Breast epithelium (tissue), 4 donors: Measurements from ENCODE around the gene GAREM2. TPM values are rescaled to one million over a fixed set of nuclear protein-coding genes. Genes with fewer than 3 reads are reported as not detected.

Experiments used
- DNase-seq, 2 donors: peaks; one replicate each; pipeline ENCODE4 v3.0.0-alpha.2; 2019; ENCODE audit warnings: low spot score in 2 of 2
- H3K27ac ChIP-seq, 2 donors: fragments of 200-600 bp; sonication (generic) in 1 of 2; one replicate each; pipeline ENCODE4 v1.5.1; 2016 to 2019; ENCODE audit warnings: mild to moderate bottlenecking in 1 of 2
- H3K27me3 ChIP-seq, 2 donors: fragments of 200-600 bp; sonication (generic) in 1 of 2; one replicate each; pipeline versions ENCODE4 v1.5.1 to v1.6.0; 2017 to 2019; ENCODE audit warnings: control low read depth in 1 of 2, mild to moderate bottlenecking in 1 of 2
- H3K36me3 ChIP-seq: fragments of 200-600 bp; one replicate; pipeline ENCODE4 v1.5.1; 2019
- H3K4me1 ChIP-seq, 2 donors: fragments of 200-600 bp; sonication (generic); one replicate each; pipeline ENCODE4 v1.5.1; 2016 to 2019; ENCODE audit warnings: control low read depth in 1 of 2
- H3K4me3 ChIP-seq, 3 donors: fragments of 200-600 bp; sonication (generic); 1 replicate in 2 of 3; 2 replicates in 1 of 3; pipeline ENCODE4 v1.5.1; 2016 to 2019; ENCODE audit warnings: mild to moderate bottlenecking in 3 of 3, moderate library complexity in 2 of 3
- H3K9me3 ChIP-seq, 2 donors: fragments of 200-600 bp; sonication (generic) in 1 of 2; one replicate each; pipeline ENCODE4 v1.5.1; 2016 to 2019; ENCODE audit warnings: control low read depth in 1 of 2
- CTCF ChIP-seq, 3 donors: fragments of 450-650 bp; IDR thresholded peaks; one replicate each; pipeline ENCODE4 v1.5.1; 2016 to 2017; ENCODE audit warnings: antibody characterized with exemption in 3 of 3, mild to moderate bottlenecking in 3 of 3, moderate library complexity in 3 of 3
- POLR2A ChIP-seq: fragments of 450-650 bp; IDR thresholded peaks from one replicate; pipeline ENCODE4 v1.6.1; 2016; ENCODE audit warnings: antibody characterized with exemption, mild to moderate bottlenecking, moderate library complexity
- POLR2AphosphoS5 ChIP-seq, 3 donors: sonication (generic); formaldehyde crosslinking; IDR thresholded peaks; one replicate each; pipeline ENCODE4 v1.6.1; 2017; ENCODE audit warnings: antibody characterized with exemption in 3 of 3
- intact Hi-C: fragments of 100-400 bp; cut with DNase I; formaldehyde crosslinking; loops from one replicate; pipeline ENCODE4 v1.15.1; 2023; ENCODE audit warnings: low total_unique reads
- total RNA-seq, 3 donors: library from RNA; depleted of rRNA; stranded (reverse); fragments of >200 nt; gene quantifications; one replicate each; pipeline ENCODE4 v1.1.0, GENCODE V29; 2016

The GAREM2 gene
- total RNA-seq, 3 donors from 2014 or later, result 1.2 to 2.0 (median 1.4) TPM

GRCh38 chr2:26169226-26169625 lies 3.7 kb upstream of the GAREM2 start:
- Histone ChIP-seq H3K4me3 (no peak overlapping the region), H3K36me3 (no peaks in the 10 kb centered on the region), H3K27me3 (peaks cover 10 to 11% of the 10 kb centered on the region in 2 donors), H3K9me3 (no peaks in the 10 kb centered on the region), H3K4me1 (peaks cover 0 to 9% of the 10 kb centered on the region in 2 donors), H3K27ac (no peak overlapping the region)
- DNase-seq, result peak in 1 of 2 donors; percentile 46
- TF ChIP-seq POLR2AphosphoS5 (IDR thresholded peaks at IDR 0.05), result no peak
- no peak for TF ChIP-seq CTCF (IDR thresholded peaks at IDR 0.05)
- no peak for TF ChIP-seq POLR2A
- intact Hi-C loops, result no loop called here

DNA sequence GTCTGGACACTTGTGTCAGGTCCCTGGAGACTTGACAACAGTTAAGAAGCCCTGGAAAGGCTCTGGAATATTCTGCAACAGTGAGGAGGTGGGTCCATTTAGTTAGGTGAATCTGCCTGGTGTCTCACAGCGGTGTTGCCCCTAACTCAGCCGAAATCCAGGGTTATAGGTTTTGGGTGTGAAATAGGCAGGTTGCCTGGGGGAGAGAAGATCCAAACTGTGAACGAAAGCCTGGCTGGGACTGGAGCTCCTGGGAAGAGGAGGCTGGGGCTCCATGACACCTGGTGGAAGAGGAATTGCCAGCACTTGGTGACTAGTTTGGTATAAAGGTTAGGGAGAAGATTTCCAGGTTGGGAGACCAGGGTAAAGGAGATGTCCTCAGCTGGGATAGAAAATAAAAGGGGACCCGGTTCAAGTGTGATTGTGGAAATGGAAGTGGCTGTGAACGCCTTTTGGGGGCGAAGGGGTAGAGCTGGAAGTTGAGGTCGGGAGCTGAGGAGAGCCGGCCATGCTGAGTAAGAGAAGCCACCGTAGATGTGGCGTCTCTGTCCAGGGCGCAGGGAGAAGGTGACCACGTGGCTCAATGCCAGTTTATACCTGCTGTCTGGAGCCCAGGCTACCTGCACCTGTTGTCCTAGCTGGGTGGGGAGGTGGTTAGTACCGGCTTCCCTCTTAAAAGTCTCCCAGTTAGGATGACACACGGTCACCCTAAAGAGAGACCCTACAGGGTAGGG lies 3.0 kb upstream of the GAREM2 start:
- intact Hi-C loops, result no loop called here
- Histone ChIP-seq H3K4me3 (no peak overlapping the region), H3K9me3 (no peaks in the 10 kb centered on the region), H3K27ac (no peak overlapping the region), H3K27me3 (peaks cover 10 to 17% of the 10 kb centered on the region in 2 donors), H3K36me3 (no peaks in the 10 kb centered on the region), H3K4me1 (peaks cover 0 to 9% of the 10 kb centered on the region in 2 donors)
- no peak for TF ChIP-seq POLR2AphosphoS5 (IDR thresholded peaks at IDR 0.05)
- TF ChIP-seq POLR2A, result no peak
- TF ChIP-seq CTCF (IDR thresholded peaks at IDR 0.05), result no peak
- DNase-seq, result no peak

GRCh38 chr2:26170795-26171194 lies 2.1 kb upstream of the GAREM2 start:
- peak in 1 of 2 donors; percentile 37 for DNase-seq
- H3K27me3 ChIP-seq, result peaks cover 10 to 18% of the 10 kb centered on the region in 2 donors

GRCh38 chr2:26172189-26172870 lies 558 bp upstream of the GAREM2 start:
- peak overlapping the region; percentile 31 to 72 (median 52) for H3K4me3 ChIP-seq
- intact Hi-C loops, result no loop called here
- H3K27ac ChIP-seq, result no peak overlapping the region
- no peaks in the 10 kb centered on the region for H3K36me3 ChIP-seq
- peaks cover 10 to 18% of the 10 kb centered on the region in 2 donors for H3K27me3 ChIP-seq
- no peaks in the 10 kb centered on the region for H3K9me3 ChIP-seq
- H3K4me1 ChIP-seq, result peaks cover 0 to 9% of the 10 kb centered on the region in 2 donors
- TF ChIP-seq POLR2A, result no peak
- no peak for TF ChIP-seq CTCF (IDR thresholded peaks at IDR 0.05)
- no peak for TF ChIP-seq POLR2AphosphoS5 (IDR thresholded peaks at IDR 0.05)
- DNase-seq, result peak in 1 of 2 donors; percentile 31

More at GRCh38 chr2:26170795-26171194, 2.1 kb upstream of the GAREM2 start:
- Histone ChIP-seq H3K27ac (no peak overlapping the region), H3K4me3 (no peak overlapping the region), H3K4me1 (peaks cover 0 to 9% of the 10 kb centered on the region in 2 donors), H3K9me3 (no peaks in the 10 kb centered on the region), H3K36me3 (no peaks in the 10 kb centered on the region)
- intact Hi-C loops, result no loop called here
- TF ChIP-seq POLR2AphosphoS5 (IDR thresholded peaks at IDR 0.05) (no peak), POLR2A (no peak), CTCF (IDR thresholded peaks at IDR 0.05) (no peak)
